GM12801 (cell line): ENCODE results near the gene BMAL2.

Source experiments
- TF ChIP-seq, protein P1 (sequence below): IDR thresholded peaks from one replicate; pipeline ENCODE4 v1.5.1; 2011; ENCODE audit warnings: control low read depth; ENCODE audit not compliant: insufficient read length; ENCODE audit errors: extremely low read depth

Gene BMAL2

DNA sequence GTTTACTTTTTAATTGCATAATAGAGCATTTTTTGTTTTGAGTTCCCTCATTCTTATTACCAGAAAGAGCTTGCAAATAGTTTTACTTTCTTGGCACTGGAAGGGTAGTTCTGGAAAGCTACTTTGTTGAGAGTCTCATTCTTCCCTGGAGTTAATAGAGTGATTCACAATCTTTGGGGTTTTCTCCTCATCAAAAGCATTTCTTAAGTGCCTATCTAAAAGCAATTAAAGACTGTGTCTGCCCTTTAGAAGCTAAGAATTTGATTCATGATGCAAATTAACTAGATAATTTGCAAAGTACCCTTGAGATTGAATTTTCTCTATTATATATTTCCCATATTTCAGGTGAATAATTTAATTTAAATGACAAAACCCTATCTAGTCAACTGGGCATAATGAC, 8.1 kb upstream of the BMAL2 start:
- TF ChIP-seq, protein P1, sequence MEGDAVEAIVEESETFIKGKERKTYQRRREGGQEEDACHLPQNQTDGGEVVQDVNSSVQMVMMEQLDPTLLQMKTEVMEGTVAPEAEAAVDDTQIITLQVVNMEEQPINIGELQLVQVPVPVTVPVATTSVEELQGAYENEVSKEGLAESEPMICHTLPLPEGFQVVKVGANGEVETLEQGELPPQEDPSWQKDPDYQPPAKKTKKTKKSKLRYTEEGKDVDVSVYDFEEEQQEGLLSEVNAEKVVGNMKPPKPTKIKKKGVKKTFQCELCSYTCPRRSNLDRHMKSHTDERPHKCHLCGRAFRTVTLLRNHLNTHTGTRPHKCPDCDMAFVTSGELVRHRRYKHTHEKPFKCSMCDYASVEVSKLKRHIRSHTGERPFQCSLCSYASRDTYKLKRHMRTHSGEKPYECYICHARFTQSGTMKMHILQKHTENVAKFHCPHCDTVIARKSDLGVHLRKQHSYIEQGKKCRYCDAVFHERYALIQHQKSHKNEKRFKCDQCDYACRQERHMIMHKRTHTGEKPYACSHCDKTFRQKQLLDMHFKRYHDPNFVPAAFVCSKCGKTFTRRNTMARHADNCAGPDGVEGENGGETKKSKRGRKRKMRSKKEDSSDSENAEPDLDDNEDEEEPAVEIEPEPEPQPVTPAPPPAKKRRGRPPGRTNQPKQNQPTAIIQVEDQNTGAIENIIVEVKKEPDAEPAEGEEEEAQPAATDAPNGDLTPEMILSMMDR, result no peak

DNA sequence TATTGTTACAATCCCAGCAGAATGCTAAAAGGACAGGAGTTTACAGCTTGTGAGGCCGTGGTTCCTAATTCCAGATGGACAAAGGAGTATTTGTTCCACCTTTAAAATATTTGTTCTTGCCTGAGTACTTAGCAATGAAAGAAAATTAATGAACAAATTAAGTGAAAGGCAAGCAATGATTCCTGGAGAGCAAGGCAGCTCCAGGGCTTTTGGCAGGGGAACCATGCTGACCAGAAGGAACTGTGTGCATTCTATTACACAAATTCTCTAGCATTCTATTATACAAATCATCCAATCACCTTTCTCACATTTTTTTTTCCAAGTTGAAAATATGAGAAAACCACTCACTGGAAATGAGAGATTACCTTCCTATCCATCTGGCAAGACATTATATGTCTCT, 1.8 kb upstream of the BMAL2 start:
- TF ChIP-seq, protein P1, result no peak

DNA sequence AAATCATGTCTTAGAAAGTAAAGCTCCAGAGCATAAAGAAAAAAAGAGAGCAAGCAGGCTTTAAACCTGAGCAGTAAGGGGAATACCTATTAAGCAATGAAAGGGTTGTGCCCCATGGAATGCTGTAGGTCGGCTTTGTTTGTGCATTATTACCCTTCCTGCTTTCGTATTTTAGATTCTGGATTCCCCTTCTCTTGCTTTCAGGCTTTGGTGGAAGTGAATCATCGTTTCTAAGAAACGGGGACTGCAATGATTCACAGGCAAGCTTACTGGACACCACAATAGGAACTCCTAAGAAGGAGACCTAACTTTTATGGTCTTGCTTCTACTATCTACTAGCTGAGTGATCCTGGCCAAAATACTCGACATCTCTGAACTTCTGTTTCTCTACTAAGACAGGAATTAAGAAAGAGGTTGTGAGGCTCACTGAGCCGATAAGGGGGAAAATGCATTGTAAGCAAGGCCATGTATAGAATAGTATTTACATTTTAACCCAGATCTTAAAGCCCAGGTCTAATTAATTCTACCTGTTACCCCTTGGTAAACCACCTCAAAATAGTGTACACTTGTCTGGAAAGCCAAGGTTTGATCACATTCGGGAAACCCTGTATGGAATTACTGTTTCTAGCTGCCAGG, 1.2 kb upstream of the BMAL2 start:
- TF ChIP-seq, protein P1, result no peak

DNA sequence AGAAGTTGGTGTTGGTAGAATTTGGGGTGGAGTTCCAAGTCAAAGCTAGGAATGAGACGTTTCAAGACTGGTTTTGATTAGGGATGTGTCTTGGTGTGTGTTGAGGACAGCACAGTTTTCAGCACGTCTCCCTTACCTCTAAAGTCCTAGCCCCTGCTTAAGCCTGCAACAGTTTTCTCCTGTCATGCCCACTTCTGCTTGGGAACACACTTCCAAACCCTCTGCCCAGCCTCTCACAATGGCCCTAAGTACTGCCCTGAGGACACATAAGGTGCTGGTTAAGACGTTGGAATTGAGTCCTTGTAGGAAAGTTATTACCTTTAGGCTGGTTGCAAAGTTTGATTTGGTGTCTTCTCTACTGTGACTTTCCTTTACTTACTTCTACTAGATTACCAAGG, 710 bp upstream of the BMAL2 start:
- TF ChIP-seq, protein P1, result no peak

DNA sequence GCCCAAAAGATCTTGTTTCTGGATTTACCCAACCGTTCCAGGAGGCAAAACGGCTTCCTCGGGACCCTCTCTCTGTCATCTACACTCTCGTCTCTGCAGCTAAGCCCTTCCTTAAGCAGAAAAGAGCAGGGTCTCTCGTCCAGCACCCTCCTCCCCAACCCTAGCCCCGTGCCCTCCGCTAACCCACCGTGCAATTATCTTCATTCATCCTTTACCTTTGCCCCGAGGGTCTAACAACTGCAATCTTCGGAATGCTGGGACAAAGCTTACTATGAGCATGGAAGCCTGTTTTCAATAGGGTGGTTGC, 276 bp upstream of the BMAL2 start:
- TF ChIP-seq, protein P1, result no peak

DNA sequence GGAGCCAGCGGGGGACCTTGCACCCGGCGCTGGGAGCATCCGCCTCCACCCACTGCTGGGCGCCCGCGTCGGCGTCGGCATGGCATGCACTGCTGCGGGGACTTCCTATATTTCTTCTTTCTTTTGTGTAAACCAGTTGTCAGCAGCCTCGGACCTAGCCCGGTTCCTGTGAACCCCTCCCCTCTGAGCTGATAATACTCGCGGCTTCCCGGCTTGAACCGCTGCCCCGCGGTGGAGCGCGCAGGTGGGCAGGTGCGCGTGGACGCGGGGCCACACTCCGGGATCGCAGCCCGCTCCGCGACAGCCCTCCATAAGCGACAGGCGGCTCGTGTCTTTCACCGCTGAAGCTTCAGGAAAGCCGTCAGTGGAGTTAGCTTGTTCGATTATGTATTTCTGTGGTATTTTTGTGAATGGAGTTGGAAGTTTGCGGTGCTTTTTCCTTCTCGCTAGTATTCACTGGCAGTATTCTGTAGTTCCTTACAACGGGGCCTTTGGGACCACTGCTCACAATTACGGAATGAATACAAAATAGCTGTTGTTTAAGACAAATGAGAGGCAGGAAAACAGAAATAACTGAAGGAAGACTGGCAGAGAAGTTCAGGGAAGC, 870 bp downstream of the BMAL2 start:
- TF ChIP-seq, protein P1, result no peak

DNA sequence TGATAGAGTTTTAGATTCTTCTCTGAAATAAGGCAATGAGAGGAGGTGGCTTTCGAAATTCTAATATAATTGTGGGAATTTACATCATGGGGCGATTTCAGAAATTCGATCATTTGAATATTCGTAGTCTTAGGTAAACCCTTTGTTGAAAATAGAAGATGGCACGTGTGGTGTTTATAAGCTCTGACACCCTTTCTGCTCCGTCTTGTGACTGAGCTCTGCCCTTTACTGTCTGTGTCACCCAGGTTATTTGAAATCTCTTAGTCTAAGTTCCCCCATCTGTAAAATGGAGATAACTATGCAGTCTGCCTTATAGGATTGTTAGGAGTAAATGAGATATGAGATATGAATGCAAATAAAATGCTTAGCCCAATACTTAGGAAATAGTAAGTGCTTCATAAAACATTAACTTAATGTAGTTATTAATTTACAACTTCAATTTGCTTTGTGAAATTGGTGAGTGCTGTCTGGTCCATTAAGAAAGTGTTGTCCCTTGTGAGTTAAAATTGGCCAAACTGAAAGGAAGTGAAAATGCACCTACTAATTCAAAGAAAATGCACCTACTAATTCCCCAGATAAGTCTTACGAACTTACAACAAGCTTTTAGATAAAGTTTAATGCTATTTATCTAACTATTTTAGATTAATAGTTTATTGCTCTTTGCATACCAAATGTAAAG, 1.5 kb downstream of the BMAL2 start:
- TF ChIP-seq, protein P1, result no peak
